Right renal pelvis (tissue), 4 donors: Measurements from ENCODE around the gene MED26. TPM values are rescaled to one million over a fixed set of nuclear protein-coding genes. Genes with fewer than 3 reads are reported as not detected.

Experiments used
- DNase-seq, 4 donors: peaks; one replicate each; pipeline ENCODE4 v3.0.0-alpha.2; 2013; ENCODE audit warnings: low read depth in 4 of 4, low spot score in 3 of 4, missing footprints in 1 of 4
- polyA plus RNA-seq, 4 donors: library from polyadenylated mRNA; unstranded; fragments of 120-200 nt; gene quantifications; one replicate each; pipeline ENCODE4 v1.2.1, GENCODE V29; 2013; ENCODE audit not compliant: insufficient read length in 4 of 4

Gene MED26
- polyA plus RNA-seq, 4 donors: 7.0 to 8.2 (median 7.7) TPM

GRCh38 chr19:16619457-16619856 lies 8.5 kb downstream of the MED26 start:
- DNase-seq: no peak

- no peak for DNase-seq
Measured at GRCh38 chr19:16618248-16618647, 9.8 kb downstream of the MED26 start.

- no peak for DNase-seq
Measured at GRCh38 chr19:16615808-16616207, 12.2 kb downstream of the MED26 start.

- no peak for DNase-seq
Measured at GRCh38 chr19:16614941-16615340, 13.1 kb downstream of the MED26 start.

- DNase-seq: no peak
Measured at GRCh38 chr19:16613841-16614240, 14.2 kb downstream of the MED26 start.

GRCh38 chr19:16612636-16613035 lies 15.4 kb downstream of the MED26 start:
- no peak for DNase-seq

GRCh38 chr19:16611121-16611520 lies 16.9 kb downstream of the MED26 start:
- DNase-seq: no peak

GRCh38 chr19:16609511-16610200 lies 18.3 kb downstream of the MED26 start:
- no peak for DNase-seq

GRCh38 chr19:16608290-16608739 lies 19.7 kb downstream of the MED26 start:
- no peak for DNase-seq

- DNase-seq: no peak
Measured at GRCh38 chr19:16607819-16608218, 20.2 kb downstream of the MED26 start.

- DNase-seq: no peak
Measured at GRCh38 chr19:16605553-16605994, 22.4 kb downstream of the MED26 start.

- no peak for DNase-seq
Measured at GRCh38 chr19:16605115-16605514, 22.9 kb downstream of the MED26 start.

- no peak for DNase-seq
Measured at GRCh38 chr19:16604615-16605014, 23.4 kb downstream of the MED26 start.

- no peak for DNase-seq
Measured at GRCh38 chr19:16603090-16603489, 24.9 kb downstream of the MED26 start.

- no peak for DNase-seq
Measured at GRCh38 chr19:16601378-16602052, 26.5 kb downstream of the MED26 start.

GRCh38 chr19:16600824-16601223 lies 27.2 kb downstream of the MED26 start:
- no peak for DNase-seq

- DNase-seq: no peak
Measured at GRCh38 chr19:16599655-16600346, 28.2 kb downstream of the MED26 start.

GRCh38 chr19:16598848-16599247 lies 29.2 kb downstream of the MED26 start:
- no peak for DNase-seq

GRCh38 chr19:16596399-16596798 lies 31.6 kb downstream of the MED26 start:
- DNase-seq: no peak

- no peak for DNase-seq
Measured at GRCh38 chr19:16595097-16595496, 32.9 kb downstream of the MED26 start.

- no peak for DNase-seq
Measured at GRCh38 chr19:16594681-16595091, 33.3 kb downstream of the MED26 start.
